Small intestine (tissue), 7 donors: Measurements from ENCODE around the gene EYS. TPM values are rescaled to one million over a fixed set of nuclear protein-coding genes. Genes with fewer than 3 reads are reported as not detected.

Experiments
- DNase-seq, 2 donors: peaks; one replicate each; pipeline versions ENCODE4 v3.0.0 to v3.0.0-alpha.2; 2013
- FAIRE-seq: peaks from 2 replicates; lab custom pipeline; 2012; peaks lifted over from hg19 to GRCh38; lab: Jason Lieb, UNC
- H3K27ac ChIP-seq, 3 donors: one replicate each; pipeline ENCODE4 v1.5.1; 2013; ENCODE audit warnings: low read length in 2 of 3, mild to moderate bottlenecking in 2 of 3, control low read depth in 1 of 3, inconsistent platforms in 1 of 3, low read depth in 1 of 3, moderate library complexity in 1 of 3
- H3K27me3 ChIP-seq, 3 donors: one replicate each; pipeline ENCODE4 v1.6.1; 2013; ENCODE audit warnings: low read length in 3 of 3, inconsistent platforms in 1 of 3; ENCODE audit not compliant: control insufficient read depth in 3 of 3, insufficient read depth in 3 of 3
- H3K36me3 ChIP-seq, 3 donors: one replicate each; pipeline ENCODE4 v1.6.1; 2013; ENCODE audit warnings: low read length in 3 of 3, inconsistent platforms in 1 of 3, low read depth in 1 of 3, mild to moderate bottlenecking in 1 of 3, moderate library complexity in 1 of 3; ENCODE audit not compliant: control insufficient read depth in 3 of 3, insufficient read depth in 2 of 3
- H3K4me1 ChIP-seq, 3 donors: one replicate each; pipeline ENCODE4 v1.6.1; 2013; ENCODE audit warnings: low read length in 2 of 3, inconsistent platforms in 1 of 3, low read depth in 1 of 3, mild to moderate bottlenecking in 1 of 3, moderate library complexity in 1 of 3; ENCODE audit not compliant: control insufficient read depth in 3 of 3, insufficient read depth in 2 of 3
- H3K4me3 ChIP-seq, 3 donors: one replicate each; pipeline ENCODE4 v1.5.1; 2013; ENCODE audit warnings: low read length in 3 of 3, control low read depth in 1 of 3, inconsistent platforms in 1 of 3, low read depth in 1 of 3, mild to moderate bottlenecking in 1 of 3, moderate library complexity in 1 of 3
- H3K9me3 ChIP-seq, 2 donors: one replicate each; pipeline ENCODE4 v1.6.1; 2013; ENCODE audit warnings: low read depth in 1 of 2, low read length in 1 of 2; ENCODE audit not compliant: control insufficient read depth in 2 of 2, insufficient read depth in 1 of 2
- WGBS, 3 donors: extraction: QIAGEN DNeasy Blood & Tissue Kit; methylation state at CpG; one replicate each; pipeline ENCODE4 v1.1.7; 2013; 5-methylcytosine and 5-hydroxymethylcytosine counted together
- polyA plus RNA-seq, 4 donors: library from polyadenylated mRNA; stranded (reverse) in 3 of 4; unstranded in 1 of 4; fragments of 200-250 nt in 3 of 4; fragments of 120-200 nt in 1 of 4; gene quantifications; one replicate each; pipeline versions ENCODE4 v1.2.1 to v1.2.3, GENCODE V29; 2013
- donor health status: healthy with polysubstance abuse.
- donor health status: control.
- donor health status: control.
- donor health status: Bipolar disorder and iron deficiency.
- donor health status: healthy.

Gene EYS
- polyA plus RNA-seq, 4 donors, result 0.78 TPM; not detected in 3

DNA sequence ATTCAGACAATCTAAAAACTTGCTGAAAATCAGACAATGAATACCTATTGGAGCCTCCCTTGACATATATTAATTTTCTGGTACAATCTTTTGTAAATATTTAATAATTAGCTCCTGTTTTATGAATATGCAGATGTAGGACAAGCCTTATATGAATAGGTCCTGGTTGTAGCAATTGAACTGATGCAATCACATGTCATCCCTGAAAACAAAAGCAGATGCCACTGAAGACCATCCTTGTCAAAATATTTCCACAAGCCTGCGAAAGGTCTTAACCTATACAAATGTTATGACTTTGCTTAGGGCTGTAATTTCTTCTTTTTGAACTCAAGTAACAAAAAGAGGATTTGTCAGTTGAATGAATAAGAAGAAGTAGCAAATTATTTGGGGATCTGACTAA, 722.1 kb downstream of the EYS start:
- H3K27me3 ChIP-seq, result no peaks in the 10 kb centered on the region
- H3K36me3 ChIP-seq, result no peaks in the 10 kb centered on the region
- 84 to 89% (median 87%) methylated on average over 1 of the region's 1 CpG for WGBS, 3 donors
- no peaks in the 10 kb centered on the region for H3K4me1 ChIP-seq
- H3K4me3 ChIP-seq, result no peak overlapping the region
- FAIRE-seq (no peak), DNase-seq (no peak)
- H3K9me3 ChIP-seq, result no peaks in the 10 kb centered on the region
- H3K27ac ChIP-seq, result no peak overlapping the region

DNA sequence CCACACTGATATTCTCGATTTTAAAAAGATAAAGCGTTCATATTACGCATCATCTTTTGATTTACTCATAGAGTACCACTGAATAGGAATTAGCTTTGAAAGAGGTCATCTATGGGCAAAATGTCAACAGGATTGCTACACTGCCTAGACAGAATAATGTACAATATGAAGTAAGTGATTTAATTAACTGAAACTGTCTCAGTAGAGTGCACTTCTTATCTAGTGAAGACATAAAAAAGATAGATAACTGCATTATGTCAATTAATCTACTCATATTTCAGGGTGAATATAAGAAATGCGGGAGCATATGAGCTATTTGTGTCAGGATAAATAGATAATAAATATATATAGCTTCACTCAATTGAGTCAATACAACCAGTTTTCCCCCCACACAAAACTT, 723.9 kb downstream of the EYS start:
- WGBS, 3 donors, result 82 to 92% (median 89%) methylated on average over 4 of the region's 4 CpGs
- Histone ChIP-seq H3K9me3 (no peaks in the 10 kb centered on the region), H3K36me3 (no peaks in the 10 kb centered on the region), H3K4me3 (no peak overlapping the region), H3K27me3 (no peaks in the 10 kb centered on the region), H3K27ac (no peak overlapping the region), H3K4me1 (no peaks in the 10 kb centered on the region)
- FAIRE-seq (no peak), DNase-seq (no peak)

DNA sequence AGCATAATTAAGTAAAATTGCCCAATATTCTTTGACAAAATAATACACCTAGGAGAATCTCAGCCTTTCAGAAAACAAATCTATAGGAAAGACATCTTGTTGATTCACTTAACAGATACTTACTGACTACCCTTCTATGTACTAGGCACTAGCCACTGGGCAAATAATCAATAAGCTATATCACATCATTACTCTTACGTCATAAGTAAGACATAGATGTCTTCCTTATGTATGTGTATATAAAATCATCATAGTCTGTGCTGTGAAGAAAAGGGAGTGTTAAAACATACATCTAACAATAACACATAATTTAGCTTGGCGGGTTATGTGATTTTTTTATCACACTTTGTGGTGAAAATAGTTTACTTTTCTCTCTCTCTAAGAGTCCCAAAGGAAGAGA, 733.9 kb downstream of the EYS start:
- Histone ChIP-seq H3K9me3 (no peaks in the 10 kb centered on the region), H3K36me3 (no peaks in the 10 kb centered on the region), H3K27me3 (no peaks in the 10 kb centered on the region), H3K4me1 (no peaks in the 10 kb centered on the region), H3K27ac (no peak overlapping the region), H3K4me3 (no peak overlapping the region)
- WGBS, 3 donors, result 80 to 84% (median 81%) methylated on average over 2 of the region's 2 CpGs
- DNase-seq (no peak), FAIRE-seq (no peak)

DNA sequence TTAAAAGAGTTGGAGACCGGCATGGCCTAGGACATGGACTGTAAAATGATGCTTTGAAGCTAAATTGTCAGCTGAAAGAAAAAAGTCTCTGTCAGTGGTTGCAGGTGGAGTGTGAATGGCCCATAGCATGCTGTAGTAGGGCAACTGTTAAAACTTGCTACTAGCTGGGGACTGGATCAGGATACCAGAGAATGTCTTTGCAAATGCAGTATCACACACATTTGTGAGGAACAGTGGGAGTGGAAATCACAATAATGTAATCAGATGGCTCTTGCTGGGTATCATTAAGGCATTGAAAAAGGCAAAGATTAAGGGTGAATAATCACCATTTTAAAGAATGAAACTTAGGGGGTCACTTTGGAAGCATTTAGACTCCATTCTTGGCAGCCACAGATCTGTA, 737.9 kb downstream of the EYS start:
- Histone ChIP-seq H3K9me3 (no peaks in the 10 kb centered on the region), H3K36me3 (no peaks in the 10 kb centered on the region), H3K4me1 (no peaks in the 10 kb centered on the region), H3K27ac (no peak overlapping the region), H3K27me3 (no peaks in the 10 kb centered on the region), H3K4me3 (no peak overlapping the region)
- 56 to 80% (median 69%) methylated on average over 1 of the region's 1 CpG for WGBS, 3 donors
- no peak for DNase-seq
- FAIRE-seq, result no peak

DNA sequence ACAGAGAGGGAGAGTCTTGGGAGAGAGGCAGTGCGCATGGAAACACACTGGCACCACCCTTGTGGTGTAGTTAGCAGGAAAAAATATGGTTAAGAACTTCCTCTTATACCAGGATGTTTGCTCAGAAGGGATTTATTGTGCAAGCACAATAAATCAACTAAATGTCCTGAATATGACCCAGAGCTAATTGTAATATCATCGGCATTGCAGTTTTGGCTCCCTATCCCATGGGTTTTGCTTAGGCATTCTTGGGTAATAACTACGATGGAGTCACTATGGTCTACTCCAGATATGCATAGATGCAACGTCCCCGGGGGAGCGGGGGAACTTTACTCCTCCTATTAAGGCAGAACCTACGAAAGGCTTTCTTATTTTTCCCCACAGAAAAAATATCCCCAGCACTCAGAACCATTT, 751.6 kb downstream of the EYS start:
- WGBS, 3 donors, result 69 to 76% (median 72%) methylated on average over 7 of the region's 7 CpGs
- DNase-seq (no peak), FAIRE-seq (no peak)
- H3K4me3 ChIP-seq, result no peak overlapping the region
- H3K36me3 ChIP-seq, result no peaks in the 10 kb centered on the region
- no peak overlapping the region for H3K27ac ChIP-seq
- H3K27me3 ChIP-seq, result no peaks in the 10 kb centered on the region
- no peaks in the 10 kb centered on the region for H3K9me3 ChIP-seq
- H3K4me1 ChIP-seq, result no peaks in the 10 kb centered on the region

DNA sequence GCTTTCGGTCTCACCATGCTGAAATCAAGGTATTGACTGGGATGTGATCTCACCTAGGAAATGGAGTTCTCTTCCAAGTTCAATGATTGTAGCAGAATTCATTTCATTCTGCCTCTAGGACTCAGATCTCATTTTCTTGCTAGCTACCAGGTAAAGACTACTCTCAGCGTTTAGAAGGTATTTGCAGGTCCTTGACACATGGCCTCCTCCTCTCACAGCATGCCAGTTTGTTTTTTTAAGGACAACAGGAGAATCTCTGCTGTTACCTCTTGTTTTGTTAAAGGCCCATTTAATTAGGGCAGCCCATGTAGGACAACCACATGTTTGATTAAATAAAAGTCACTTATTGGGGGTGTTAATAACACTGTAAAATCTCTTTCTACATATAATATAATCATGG, 757.8 kb downstream of the EYS start:
- no peak for FAIRE-seq
- DNase-seq, result no peak
- no peak overlapping the region for H3K4me3 ChIP-seq
- no peaks in the 10 kb centered on the region for H3K4me1 ChIP-seq
- no peaks in the 10 kb centered on the region for H3K36me3 ChIP-seq
- WGBS, 3 donors, result 36 to 64% (median 53%) methylated on average over 2 of the region's 2 CpGs
- H3K27ac ChIP-seq, result no peak overlapping the region
- H3K9me3 ChIP-seq, result no peaks in the 10 kb centered on the region
- no peaks in the 10 kb centered on the region for H3K27me3 ChIP-seq

GRCh38 chr6:64948261-64948660, 758.8 kb downstream of the EYS start:
- no peaks in the 10 kb centered on the region for H3K27me3 ChIP-seq
- H3K36me3 ChIP-seq, result no peaks in the 10 kb centered on the region
- no peak overlapping the region for H3K4me3 ChIP-seq
- no peaks in the 10 kb centered on the region for H3K9me3 ChIP-seq
- FAIRE-seq, result peak; percentile 91
- DNase-seq, result no peak
- no peaks in the 10 kb centered on the region for H3K4me1 ChIP-seq
- H3K27ac ChIP-seq, result no peak overlapping the region

- Histone ChIP-seq H3K27ac (no peak overlapping the region), H3K4me3 (no peak overlapping the region), H3K9me3 (no peaks in the 10 kb centered on the region), H3K27me3 (no peaks in the 10 kb centered on the region), H3K36me3 (no peaks in the 10 kb centered on the region), H3K4me1 (no peaks in the 10 kb centered on the region)
- no peak for FAIRE-seq
- DNase-seq, result no peak
- WGBS, 3 donors, result 89 to 91% (median 90%) methylated on average over 2 of the region's 2 CpGs
Observed at GRCh38 chr6:64945450-64945849, 761.6 kb downstream of the EYS start.

DNA sequence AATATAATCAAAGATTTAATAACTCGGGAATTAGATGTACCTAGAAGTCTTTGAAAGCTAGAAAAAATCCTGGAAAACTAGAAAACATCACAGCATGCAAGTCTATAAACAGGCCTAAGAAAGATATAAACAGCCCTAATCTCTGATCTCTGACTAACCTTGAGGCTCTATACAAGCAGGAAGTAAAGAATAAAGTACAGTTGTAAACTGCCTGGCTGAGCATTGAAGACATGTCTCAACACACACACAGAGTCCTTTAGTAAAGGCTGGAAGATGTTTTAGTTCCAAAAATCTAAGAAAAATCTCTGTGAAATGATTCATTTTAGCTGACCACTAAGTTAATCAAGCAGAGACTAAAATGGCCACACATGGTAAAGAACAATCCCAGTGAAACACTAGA, 774.5 kb downstream of the EYS start:
- Histone ChIP-seq H3K9me3 (peaks cover 0 to 1% of the 10 kb centered on the region in 2 donors), H3K27me3 (no peaks in the 10 kb centered on the region), H3K4me3 (no peak overlapping the region), H3K4me1 (no peaks in the 10 kb centered on the region), H3K36me3 (no peaks in the 10 kb centered on the region), H3K27ac (no peak overlapping the region)
- no peak for FAIRE-seq
- no peak for DNase-seq
- WGBS, 3 donors, result 76 to 87% (median 77%) methylated on average over 1 of the region's 1 CpG
